DOHH2 (cell line): ENCODE data around the gene KLK1.

Experiments
- H3F3A ChIP-seq: fragments of 200-600 bp; sonication (generic), shearing (Covaris generic); 2 replicates; pipeline ENCODE4 v1.6.0; 2016; ENCODE audit warnings: antibody characterized with exemption, mild to moderate bottlenecking; ENCODE audit not compliant: control insufficient read depth, insufficient read depth
- H3K27ac ChIP-seq: fragments of 200-600 bp; sonication (generic); 2 replicates; pipeline ENCODE4 v1.5.1; 2014; ENCODE audit warnings: low read depth, mild to moderate bottlenecking, low read length, moderate library complexity
- H3K27me3 ChIP-seq: fragments of 200-600 bp; sonication (generic); 2 replicates; pipeline ENCODE4 v1.6.1; 2014; ENCODE audit warnings: mild to moderate bottlenecking, low read length, mixed read lengths; ENCODE audit not compliant: control insufficient read depth
- H3K36me3 ChIP-seq: fragments of 200-600 bp; sonication (generic); 2 replicates; pipeline ENCODE4 v1.6.1; 2014; ENCODE audit warnings: mild to moderate bottlenecking, low read length, moderate library complexity, mixed read lengths; ENCODE audit not compliant: control insufficient read depth
- H3K4me1 ChIP-seq: fragments of 200-600 bp; sonication (generic); 2 replicates; pipeline ENCODE4 v1.6.1; 2014; ENCODE audit warnings: mild to moderate bottlenecking, low read length, mixed read lengths; ENCODE audit not compliant: control insufficient read depth
- H3K4me2 ChIP-seq: fragments of 200-600 bp; sonication (generic); 2 replicates; pipeline ENCODE4 v1.6.0; 2014; ENCODE audit warnings: mild to moderate bottlenecking, low read length, moderate library complexity
- H3K4me3 ChIP-seq: fragments of 200-600 bp; sonication (generic); 2 replicates; pipeline ENCODE4 v1.5.1; 2014; ENCODE audit warnings: mild to moderate bottlenecking, low read length, mixed read lengths
- H3K79me2 ChIP-seq: fragments of 200-600 bp; sonication (generic); 2 replicates; pipeline ENCODE4 v1.6.1; 2014; ENCODE audit warnings: mild to moderate bottlenecking, low read length, mixed read lengths; ENCODE audit not compliant: control insufficient read depth
- H3K9me2 ChIP-seq: fragments of 200-600 bp; sonication (generic); replicated peaks from 2 replicates; pipeline ENCODE4 v1.6.1; 2014; ENCODE audit warnings: mild to moderate bottlenecking, low read length, mixed read lengths; ENCODE audit not compliant: control insufficient read depth
- H3K9me3 ChIP-seq: fragments of 200-600 bp; sonication (generic); 2 replicates; pipeline ENCODE4 v1.6.1; 2014; ENCODE audit warnings: antibody characterized with exemption, low read length, mixed read lengths; ENCODE audit not compliant: control insufficient read depth, insufficient read depth
- H4K20me1 ChIP-seq: fragments of 200-600 bp; sonication (generic); 2 replicates; pipeline ENCODE4 v1.6.0; 2014; ENCODE audit warnings: low read depth, mild to moderate bottlenecking, antibody characterized with exemption, low read length, moderate library complexity; ENCODE audit not compliant: control insufficient read depth, insufficient read depth
- EZH2phosphoT487 ChIP-seq: fragments of 200-600 bp; sonication (generic); IDR thresholded peaks from 2 replicates; pipeline ENCODE4 v1.6.1; 2017; ENCODE audit warnings: borderline replicate concordance, mild to moderate bottlenecking, antibody characterized with exemption, low read length, moderate library complexity, mixed read lengths
- TF ChIP-seq, protein P1 (sequence below): fragments of 200-600 bp; sonication (generic); IDR thresholded peaks from one replicate; pipeline ENCODE4 v1.5.1; 2014; ENCODE audit warnings: antibody characterized with exemption, mild to moderate bottlenecking, low read depth, low read length; ENCODE audit not compliant: poor library complexity, severe bottlenecking

KLK1 gene

DNA sequence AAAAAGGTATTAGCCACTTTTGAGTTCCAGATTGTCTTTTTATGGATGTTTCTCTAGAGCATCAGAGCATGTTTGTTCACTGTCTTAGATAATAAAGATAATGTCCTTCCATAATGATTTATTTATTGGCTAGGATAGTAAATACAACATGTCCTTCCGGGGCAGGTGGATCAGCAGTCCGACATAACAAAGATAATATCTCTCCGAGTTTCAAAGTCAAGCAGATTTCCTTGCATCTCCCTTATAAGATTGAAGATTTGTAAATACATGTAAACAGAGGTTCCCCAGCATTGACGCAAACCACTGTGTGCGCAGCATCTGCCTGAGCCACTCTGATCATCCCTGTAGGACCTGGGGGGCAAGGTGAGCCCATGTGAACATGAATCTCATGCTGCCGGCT is 18.5 kb upstream of the KLK1 start:
- Histone ChIP-seq H3K4me2 (no peak overlapping the region), H3K79me2 (no peaks in the 10 kb centered on the region), H3K4me3 (no peak overlapping the region), H3K27ac (no peak overlapping the region), H3K27me3 (peaks cover 5% of the 10 kb centered on the region; the same call in 1 of the 2 replicates), H3F3A (no peaks in the 10 kb centered on the region), H3K9me3 (no peaks in the 10 kb centered on the region), H4K20me1 (no peaks in the 10 kb centered on the region), H3K4me1 (no peaks in the 10 kb centered on the region), H3K36me3 (no peaks in the 10 kb centered on the region), H3K9me2 (no peaks in the 10 kb centered on the region)
- TF ChIP-seq, protein P1, sequence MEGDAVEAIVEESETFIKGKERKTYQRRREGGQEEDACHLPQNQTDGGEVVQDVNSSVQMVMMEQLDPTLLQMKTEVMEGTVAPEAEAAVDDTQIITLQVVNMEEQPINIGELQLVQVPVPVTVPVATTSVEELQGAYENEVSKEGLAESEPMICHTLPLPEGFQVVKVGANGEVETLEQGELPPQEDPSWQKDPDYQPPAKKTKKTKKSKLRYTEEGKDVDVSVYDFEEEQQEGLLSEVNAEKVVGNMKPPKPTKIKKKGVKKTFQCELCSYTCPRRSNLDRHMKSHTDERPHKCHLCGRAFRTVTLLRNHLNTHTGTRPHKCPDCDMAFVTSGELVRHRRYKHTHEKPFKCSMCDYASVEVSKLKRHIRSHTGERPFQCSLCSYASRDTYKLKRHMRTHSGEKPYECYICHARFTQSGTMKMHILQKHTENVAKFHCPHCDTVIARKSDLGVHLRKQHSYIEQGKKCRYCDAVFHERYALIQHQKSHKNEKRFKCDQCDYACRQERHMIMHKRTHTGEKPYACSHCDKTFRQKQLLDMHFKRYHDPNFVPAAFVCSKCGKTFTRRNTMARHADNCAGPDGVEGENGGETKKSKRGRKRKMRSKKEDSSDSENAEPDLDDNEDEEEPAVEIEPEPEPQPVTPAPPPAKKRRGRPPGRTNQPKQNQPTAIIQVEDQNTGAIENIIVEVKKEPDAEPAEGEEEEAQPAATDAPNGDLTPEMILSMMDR = no peak
- no peak for TF ChIP-seq EZH2phosphoT487

DNA sequence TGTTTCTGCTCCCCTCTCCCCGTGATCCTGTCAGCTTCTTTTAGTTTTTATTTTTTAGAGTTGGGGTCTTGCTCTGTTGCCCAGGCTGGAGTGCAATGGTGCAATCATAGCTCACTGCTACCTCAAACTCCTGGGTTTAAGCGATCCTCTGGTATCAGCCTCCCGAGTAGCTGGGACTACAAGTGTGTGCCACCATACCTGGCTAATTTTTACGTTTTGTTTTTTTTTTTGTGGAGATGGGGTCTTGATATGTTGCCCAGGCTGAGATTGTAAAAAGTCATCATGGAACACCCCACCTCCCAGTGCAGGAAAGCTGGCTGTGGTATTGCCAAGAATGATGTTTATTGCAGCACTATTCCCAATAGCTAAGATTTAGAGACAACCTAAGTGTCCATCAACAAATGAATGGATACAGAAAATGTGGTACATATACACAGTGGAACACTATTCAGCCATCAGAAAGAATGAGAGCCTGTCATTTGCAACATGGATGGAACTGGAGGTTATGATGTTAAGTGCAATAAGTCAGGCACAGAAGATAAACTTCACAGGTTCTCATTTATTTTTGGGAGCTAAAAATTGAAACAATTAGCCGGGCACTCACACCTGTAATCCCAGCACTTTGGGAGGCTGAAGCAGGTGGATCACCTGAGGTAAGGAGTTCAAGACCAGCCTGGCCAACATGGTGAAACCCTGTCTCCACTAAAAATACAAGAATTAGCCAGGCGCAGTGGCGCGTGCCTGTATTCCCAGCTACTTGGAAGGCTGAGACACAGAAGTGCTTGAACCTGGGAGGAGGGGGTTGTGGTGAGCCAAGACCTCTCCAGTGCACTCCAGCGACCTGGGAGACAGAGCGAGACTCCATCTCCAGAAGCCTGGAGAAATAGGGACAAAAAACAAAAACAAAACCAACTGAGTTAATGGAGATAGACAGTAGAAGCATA is 16.4 kb upstream of the KLK1 start:
- Histone ChIP-seq H3K79me2 (no peaks in the 10 kb centered on the region), H3K27me3 (peaks cover 24% of the 10 kb centered on the region), H3F3A (no peaks in the 10 kb centered on the region), H3K4me1 (peaks cover 12% of the 10 kb centered on the region), H3K36me3 (no peaks in the 10 kb centered on the region), H3K4me3 (no peak overlapping the region), H3K9me3 (no peaks in the 10 kb centered on the region), H3K4me2 (no peak overlapping the region), H3K9me2 (no peaks in the 10 kb centered on the region), H4K20me1 (no peaks in the 10 kb centered on the region), H3K27ac (no peak overlapping the region)
- TF ChIP-seq, protein P1 = no peak
- TF ChIP-seq EZH2phosphoT487 = no peak

DNA sequence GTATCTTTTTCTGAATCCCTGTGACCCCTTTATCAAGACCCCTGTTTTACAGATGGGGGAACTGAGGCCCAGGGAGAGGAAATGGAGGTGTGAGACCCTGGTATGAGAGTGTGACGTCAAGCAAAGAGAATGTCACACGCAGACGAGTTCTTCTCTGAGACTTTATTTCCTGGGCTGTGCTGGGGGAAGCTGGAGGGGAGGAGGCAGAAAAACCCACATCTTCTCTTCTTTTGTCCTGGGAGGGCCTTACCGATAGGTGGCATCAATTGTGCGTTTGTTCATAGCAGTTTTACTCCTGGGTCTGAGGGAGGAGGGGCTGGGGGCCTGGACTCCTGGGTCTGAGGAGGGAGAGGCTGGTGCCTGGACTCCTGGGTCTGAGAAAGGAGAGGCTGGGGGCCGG is 14.7 kb upstream of the KLK1 start:
- Histone ChIP-seq H3K4me3 (no peak overlapping the region), H4K20me1 (no peaks in the 10 kb centered on the region), H3F3A (no peaks in the 10 kb centered on the region), H3K4me2 (no peak overlapping the region), H3K4me1 (peaks cover 13% of the 10 kb centered on the region), H3K36me3 (no peaks in the 10 kb centered on the region), H3K27ac (no peak overlapping the region), H3K9me2 (no peaks in the 10 kb centered on the region), H3K27me3 (peaks cover 23% of the 10 kb centered on the region), H3K79me2 (no peaks in the 10 kb centered on the region), H3K9me3 (no peaks in the 10 kb centered on the region)
- TF ChIP-seq EZH2phosphoT487 = no peak
- TF ChIP-seq, protein P1 = peak; percentile 55
